Tibial artery (tissue), 4 donors: Measurements from ENCODE around the gene SERGEF.

ENCODE experiments used
- DNase-seq, 2 donors: peaks; one replicate each; pipeline ENCODE4 v3.0.0-alpha.2; 2019
- H3K27ac ChIP-seq, 2 donors: fragments of 200-600 bp; sonication (generic) in 1 of 2; 1 replicate in 1 of 2; 2 replicates in 1 of 2; pipeline ENCODE4 v1.5.1; 2018 to 2019; ENCODE audit warnings: mild to moderate bottlenecking in 1 of 2
- H3K27me3 ChIP-seq, 2 donors: fragments of 200-600 bp; sonication (generic) in 1 of 2; one replicate each; pipeline versions ENCODE4 v1.5.1 to v1.6.0; 2016 to 2019
- H3K36me3 ChIP-seq, 3 donors: fragments of 200-600 bp; sonication (generic) in 2 of 3; one replicate each; pipeline ENCODE4 v1.5.1; 2016 to 2019; ENCODE audit warnings: mild to moderate bottlenecking in 2 of 3
- H3K4me1 ChIP-seq, 4 donors: fragments of 200-600 bp; sonication (generic) in 2 of 4; 1 replicate in 3 of 4; 2 replicates in 1 of 4; pipeline ENCODE4 v1.5.1; 2016 to 2019
- H3K4me3 ChIP-seq, 2 donors: fragments of 200-600 bp; sonication (generic) in 1 of 2; 1 replicate in 1 of 2; 2 replicates in 1 of 2; pipeline ENCODE4 v1.5.1; 2018 to 2019; ENCODE audit warnings: mild to moderate bottlenecking in 2 of 2
- H3K9me3 ChIP-seq, 3 donors: fragments of 200-600 bp; sonication (generic) in 1 of 3; one replicate each; pipeline ENCODE4 v1.5.1; 2016 to 2019
- intact Hi-C: fragments of 100-400 bp; cut with DNase I; formaldehyde crosslinking; loops from one replicate; pipeline ENCODE4 v1.15.0; 2023; ENCODE audit warnings: low total_unique reads
- TF ChIP-seq, protein P1 (sequence below), 2 experiments: fragments of 200-600 bp in 1 of 2; fragments of 450-650 bp in 1 of 2; IDR thresholded peaks; one replicate each; pipeline ENCODE4 v1.5.1; 2017 to 2019; ENCODE audit warnings: antibody characterized with exemption in 2 of 2, mild to moderate bottlenecking in 1 of 2, moderate library complexity in 1 of 2

The SERGEF gene

DNA sequence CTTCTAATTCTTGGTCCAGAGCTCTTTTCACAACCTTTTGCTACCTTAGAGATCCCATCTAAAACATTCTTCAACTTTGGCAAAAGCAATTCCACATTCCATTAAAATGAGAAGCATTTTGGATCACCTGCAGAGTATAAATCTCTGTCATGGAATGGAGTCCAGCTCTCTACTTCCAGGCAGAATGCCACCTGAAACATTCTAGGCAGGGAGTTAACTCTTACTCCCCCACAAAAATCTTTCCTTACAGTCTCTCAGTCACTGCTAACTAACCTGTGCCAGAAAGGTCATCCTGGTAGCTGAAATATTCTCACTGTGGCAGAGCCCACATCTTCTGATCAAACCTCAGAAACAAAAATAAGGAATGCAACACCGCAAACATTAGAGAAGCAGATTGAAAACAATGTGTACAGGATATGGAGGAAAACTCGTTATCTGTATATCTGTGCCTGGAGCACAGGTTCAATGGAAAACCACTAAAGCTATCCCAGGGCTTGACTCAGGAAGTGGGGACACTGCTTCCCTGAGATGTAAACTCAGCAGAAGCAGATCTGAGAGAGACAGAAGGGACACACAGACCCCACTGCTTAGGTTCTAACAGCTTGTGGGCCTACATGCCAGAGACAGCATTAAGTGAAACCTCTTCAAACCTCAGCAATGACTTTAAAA, 199.3 kb downstream of the SERGEF start:
- DNase-seq, result no peak
- H3K27me3 ChIP-seq, result no peaks in the 10 kb centered on the region
- H3K27ac ChIP-seq, result no peak overlapping the region
- H3K36me3 ChIP-seq, result no peaks in the 10 kb centered on the region
- no peak overlapping the region for H3K4me3 ChIP-seq
- TF ChIP-seq, protein P1, sequence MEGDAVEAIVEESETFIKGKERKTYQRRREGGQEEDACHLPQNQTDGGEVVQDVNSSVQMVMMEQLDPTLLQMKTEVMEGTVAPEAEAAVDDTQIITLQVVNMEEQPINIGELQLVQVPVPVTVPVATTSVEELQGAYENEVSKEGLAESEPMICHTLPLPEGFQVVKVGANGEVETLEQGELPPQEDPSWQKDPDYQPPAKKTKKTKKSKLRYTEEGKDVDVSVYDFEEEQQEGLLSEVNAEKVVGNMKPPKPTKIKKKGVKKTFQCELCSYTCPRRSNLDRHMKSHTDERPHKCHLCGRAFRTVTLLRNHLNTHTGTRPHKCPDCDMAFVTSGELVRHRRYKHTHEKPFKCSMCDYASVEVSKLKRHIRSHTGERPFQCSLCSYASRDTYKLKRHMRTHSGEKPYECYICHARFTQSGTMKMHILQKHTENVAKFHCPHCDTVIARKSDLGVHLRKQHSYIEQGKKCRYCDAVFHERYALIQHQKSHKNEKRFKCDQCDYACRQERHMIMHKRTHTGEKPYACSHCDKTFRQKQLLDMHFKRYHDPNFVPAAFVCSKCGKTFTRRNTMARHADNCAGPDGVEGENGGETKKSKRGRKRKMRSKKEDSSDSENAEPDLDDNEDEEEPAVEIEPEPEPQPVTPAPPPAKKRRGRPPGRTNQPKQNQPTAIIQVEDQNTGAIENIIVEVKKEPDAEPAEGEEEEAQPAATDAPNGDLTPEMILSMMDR (IDR thresholded peaks at IDR 0.05), result no peak
- peaks cover 0 to 34% (median 17%) of the 10 kb centered on the region in 4 donors for H3K4me1 ChIP-seq
- intact Hi-C loops, result no loop called here
- no peaks in the 10 kb centered on the region for H3K9me3 ChIP-seq

DNA sequence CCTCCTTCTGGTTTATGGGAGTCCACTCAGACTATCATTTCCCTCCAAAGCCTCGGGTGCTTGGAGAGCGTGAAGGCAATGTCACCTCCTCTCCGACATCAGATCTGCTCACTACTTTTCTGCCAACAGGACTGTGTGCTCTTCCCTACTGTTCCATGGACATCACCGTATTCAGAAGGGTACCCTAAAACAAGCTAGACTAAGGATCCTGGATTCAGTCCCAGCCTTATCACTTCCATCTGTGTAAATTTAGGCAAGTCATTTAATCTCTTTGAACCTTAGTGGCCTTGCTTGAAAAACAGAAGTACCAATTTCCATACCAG, 200.0 kb downstream of the SERGEF start:
- Histone ChIP-seq H3K4me3 (no peak overlapping the region), H3K9me3 (no peaks in the 10 kb centered on the region), H3K36me3 (no peaks in the 10 kb centered on the region), H3K27me3 (no peaks in the 10 kb centered on the region), H3K27ac (no peak overlapping the region), H3K4me1 (peaks cover 0 to 34% (median 17%) of the 10 kb centered on the region in 4 donors)
- TF ChIP-seq, protein P1 (IDR thresholded peaks at IDR 0.05), result no peak
- intact Hi-C loops, result no loop called here
- no peak for DNase-seq

DNA sequence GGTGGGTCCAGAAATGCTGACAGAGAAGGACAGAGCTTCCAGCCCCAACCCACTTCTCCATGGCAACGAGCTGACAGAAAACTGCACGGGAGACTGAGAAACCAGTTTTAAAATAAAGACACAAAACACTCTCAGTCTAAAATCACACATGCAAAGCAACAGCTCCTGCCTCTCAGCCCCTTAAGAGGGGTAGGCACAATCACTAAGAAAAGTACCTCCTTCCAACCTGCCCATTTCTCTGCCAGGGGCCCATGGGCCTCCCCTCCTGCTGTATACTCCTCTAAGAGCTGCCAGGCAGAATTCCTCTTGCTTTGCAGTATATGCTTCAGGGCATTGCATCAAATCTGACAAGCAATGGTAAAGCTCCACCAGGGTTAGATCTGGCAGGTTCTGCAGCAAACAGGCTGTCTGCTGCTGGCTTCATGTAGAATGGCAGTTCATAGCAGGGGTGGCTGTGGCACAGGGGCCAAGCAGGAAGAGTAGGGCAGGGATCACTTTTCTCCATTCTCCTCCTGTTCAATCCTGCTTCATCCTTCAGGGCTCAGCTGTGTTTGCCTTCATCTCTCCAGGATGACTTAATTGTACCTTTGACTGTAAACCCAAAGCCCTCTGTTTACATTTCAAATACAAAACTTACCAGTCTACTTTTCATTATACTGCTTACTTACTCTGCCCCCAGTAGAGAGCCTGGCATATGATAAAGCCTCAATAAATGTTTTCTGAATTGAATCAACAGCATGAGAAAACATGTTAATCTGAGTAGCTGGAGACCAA, 200.6 kb downstream of the SERGEF start:
- Histone ChIP-seq H3K27me3 (no peaks in the 10 kb centered on the region), H3K4me3 (no peak overlapping the region), H3K36me3 (no peaks in the 10 kb centered on the region), H3K27ac (no peak overlapping the region), H3K9me3 (no peaks in the 10 kb centered on the region), H3K4me1 (peaks cover 0 to 34% (median 17%) of the 10 kb centered on the region in 4 donors)
- intact Hi-C loops, result no loop called here
- TF ChIP-seq, protein P1 (IDR thresholded peaks at IDR 0.05), result no peak
- DNase-seq, result no peak

DNA sequence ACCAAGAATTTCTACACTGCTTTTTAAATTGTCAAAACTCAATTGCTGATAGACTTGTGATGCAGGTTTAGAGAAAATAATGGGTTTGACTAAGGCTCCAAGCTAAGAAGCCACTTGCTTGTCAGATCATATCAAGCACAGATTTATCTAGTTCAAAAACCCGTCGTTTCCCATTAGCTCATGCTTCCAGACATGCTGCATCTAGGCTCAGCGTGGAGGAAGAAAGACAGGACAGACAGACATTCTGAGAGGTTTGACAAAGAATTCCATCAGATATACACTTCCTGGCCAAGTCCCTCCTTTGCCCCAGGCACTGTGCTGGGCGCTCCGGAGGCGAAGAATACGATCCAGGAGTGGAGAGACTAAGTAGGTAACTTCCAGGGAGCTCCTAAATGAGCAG, 201.5 kb downstream of the SERGEF start:
- no peak for DNase-seq
- intact Hi-C loops, result no loop called here
- H3K4me1 ChIP-seq, result peaks cover 0 to 34% (median 17%) of the 10 kb centered on the region in 4 donors
- TF ChIP-seq, protein P1 (IDR thresholded peaks at IDR 0.05), result no peak
- no peak overlapping the region for H3K4me3 ChIP-seq
- no peaks in the 10 kb centered on the region for H3K27me3 ChIP-seq
- H3K9me3 ChIP-seq, result no peaks in the 10 kb centered on the region
- H3K27ac ChIP-seq, result no peak overlapping the region
- no peaks in the 10 kb centered on the region for H3K36me3 ChIP-seq

DNA sequence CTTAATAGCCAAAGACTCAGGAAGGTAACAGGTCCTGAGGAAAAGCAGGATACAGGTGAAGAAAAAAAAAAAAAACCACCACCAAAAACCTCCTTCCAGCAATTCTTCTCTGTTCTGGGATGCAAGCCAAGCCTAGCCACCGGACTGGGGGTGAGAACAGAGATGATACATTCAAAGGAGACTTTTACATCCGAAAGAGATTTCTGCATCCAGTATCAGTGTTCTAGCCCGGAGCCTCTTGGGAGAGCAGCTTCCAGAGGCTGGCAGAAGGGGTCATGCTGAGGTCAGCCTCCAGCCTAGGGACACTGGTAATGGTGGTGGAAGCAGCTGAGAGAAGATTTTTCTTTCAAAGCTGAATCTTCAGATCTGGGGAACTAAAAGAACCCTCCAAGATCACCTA, 202.1 kb downstream of the SERGEF start:
- H3K27ac ChIP-seq, result no peak overlapping the region
- peaks cover 0 to 34% (median 17%) of the 10 kb centered on the region in 4 donors for H3K4me1 ChIP-seq
- intact Hi-C loops, result no loop called here

More for the DNA sequence above, 202.1 kb downstream of the SERGEF start:
- Histone ChIP-seq H3K9me3 (no peaks in the 10 kb centered on the region), H3K36me3 (no peaks in the 10 kb centered on the region), H3K27me3 (no peaks in the 10 kb centered on the region), H3K4me3 (no peak overlapping the region)
- TF ChIP-seq, protein P1 (IDR thresholded peaks at IDR 0.05), result no peak
- no peak for DNase-seq
